ENCODE data around the gene PROCR. TPM values are rescaled to one million over a fixed set of nuclear protein-coding genes. Genes with fewer than 3 reads are reported as not detected.
A peak's percentile ranks its signal among the peaks of the same experiment; 100 is the strongest.
"Not testable (repeated sequence)": the region's sequence is repeated elsewhere in the genome, so short reads cannot be mapped to it uniquely, and the experiment has no call there.

PROCR gene
- total and polyA plus RNA-seq, 7 donors, result 12.4 to 53.5 (median 22.8) TPM

DNA sequence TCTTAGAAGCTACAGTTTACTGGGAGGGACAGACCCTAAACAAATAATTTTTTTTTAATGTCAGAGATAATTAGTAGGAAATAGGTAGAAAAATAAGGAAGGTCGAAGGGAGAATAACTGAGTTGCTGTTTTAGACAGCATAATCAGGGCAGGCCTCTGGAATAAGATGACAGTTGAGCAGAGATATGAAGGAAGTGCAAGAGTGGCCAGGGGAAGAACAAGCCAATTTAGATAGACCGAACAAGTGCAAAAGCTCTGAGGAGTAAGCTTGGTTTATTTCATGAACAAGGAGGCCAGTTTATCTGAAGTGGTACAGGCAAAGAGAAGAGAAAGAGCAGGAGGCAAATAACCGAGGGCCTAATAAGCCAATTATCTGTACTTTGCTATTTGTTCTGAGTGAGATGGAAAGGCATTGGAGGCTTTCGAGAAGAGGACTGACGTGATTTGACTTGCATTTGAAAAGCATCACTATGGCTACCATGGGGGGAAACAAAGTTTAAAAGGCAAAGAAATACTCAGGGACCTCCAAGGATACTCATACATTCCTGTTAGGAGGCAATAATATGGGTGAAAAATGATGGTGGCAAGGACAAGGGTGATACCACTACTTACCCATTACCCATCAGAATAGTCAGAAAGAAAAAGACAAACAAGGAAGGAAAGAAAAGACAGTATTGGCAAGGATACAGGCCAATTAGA is 19.7 kb downstream of the PROCR start:
- 83 to 85% methylated on average over 5 of the region's 5 CpGs for WGBS, 2 donors
- Histone ChIP-seq H3K9me3 (peaks cover 0 to under 1% (median 0%) of the 10 kb centered on the region in 4 donors), H3K27me3 (no peaks in the 10 kb centered on the region), H3K4me3 (no peak overlapping the region), H3K27ac (no peak overlapping the region), H3K36me3 (no peaks in the 10 kb centered on the region), H3K4me1 (peaks cover 0 to 21% (median 10%) of the 10 kb centered on the region in 4 donors)
- intact Hi-C loops (cut with DNase I), result no loop called here
- no peak for DNase-seq
- no peak for TF ChIP-seq POLR2A (IDR thresholded peaks at IDR 0.05)
- TF ChIP-seq EP300 (IDR thresholded peaks at IDR 0.05), result no peak
- TF ChIP-seq, protein P1, sequence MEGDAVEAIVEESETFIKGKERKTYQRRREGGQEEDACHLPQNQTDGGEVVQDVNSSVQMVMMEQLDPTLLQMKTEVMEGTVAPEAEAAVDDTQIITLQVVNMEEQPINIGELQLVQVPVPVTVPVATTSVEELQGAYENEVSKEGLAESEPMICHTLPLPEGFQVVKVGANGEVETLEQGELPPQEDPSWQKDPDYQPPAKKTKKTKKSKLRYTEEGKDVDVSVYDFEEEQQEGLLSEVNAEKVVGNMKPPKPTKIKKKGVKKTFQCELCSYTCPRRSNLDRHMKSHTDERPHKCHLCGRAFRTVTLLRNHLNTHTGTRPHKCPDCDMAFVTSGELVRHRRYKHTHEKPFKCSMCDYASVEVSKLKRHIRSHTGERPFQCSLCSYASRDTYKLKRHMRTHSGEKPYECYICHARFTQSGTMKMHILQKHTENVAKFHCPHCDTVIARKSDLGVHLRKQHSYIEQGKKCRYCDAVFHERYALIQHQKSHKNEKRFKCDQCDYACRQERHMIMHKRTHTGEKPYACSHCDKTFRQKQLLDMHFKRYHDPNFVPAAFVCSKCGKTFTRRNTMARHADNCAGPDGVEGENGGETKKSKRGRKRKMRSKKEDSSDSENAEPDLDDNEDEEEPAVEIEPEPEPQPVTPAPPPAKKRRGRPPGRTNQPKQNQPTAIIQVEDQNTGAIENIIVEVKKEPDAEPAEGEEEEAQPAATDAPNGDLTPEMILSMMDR (IDR thresholded peaks at IDR 0.05), result no peak

DNA sequence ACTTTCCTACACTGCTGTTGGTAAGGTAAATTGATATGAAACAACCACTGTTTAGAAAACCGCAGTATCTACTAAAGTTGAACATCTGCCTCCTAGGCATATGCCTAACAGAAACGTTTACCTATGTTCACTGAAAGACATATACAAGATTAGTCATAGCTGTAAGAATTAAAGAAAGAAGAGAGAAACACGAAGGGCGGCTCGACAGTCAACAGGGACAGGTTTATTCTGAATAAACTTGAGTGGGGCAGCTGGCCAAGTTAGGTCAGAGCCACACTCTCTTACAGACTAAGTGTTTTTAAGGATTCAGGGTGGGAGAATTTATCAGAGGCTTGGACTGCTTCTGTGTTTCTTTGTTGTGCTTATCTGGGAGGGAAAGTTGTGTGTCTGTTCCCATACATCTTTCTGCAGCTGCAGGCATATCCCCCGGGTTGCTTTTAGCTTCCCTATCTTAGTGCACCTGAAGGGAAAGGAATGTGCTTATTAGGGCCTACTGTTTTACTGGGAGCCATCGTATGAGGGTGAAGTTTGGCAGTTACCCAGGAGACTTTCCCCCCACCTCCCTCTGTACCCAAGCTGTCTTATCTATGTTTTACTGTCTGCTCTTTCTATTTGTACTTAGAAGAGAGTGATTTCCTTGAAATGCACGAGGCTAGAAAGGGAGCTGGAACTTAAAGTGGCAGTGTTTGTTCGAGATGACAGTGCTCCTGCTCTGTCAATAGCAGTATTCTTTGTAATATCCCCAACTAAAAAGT is 20.4 kb downstream of the PROCR start:
- WGBS, 2 donors, result 13 to 49% methylated on average over 9 of the region's 9 CpGs
- Histone ChIP-seq H3K9me3 (peaks cover 0 to 3% (median under 1%) of the 10 kb centered on the region in 4 donors), H3K27me3 (no peaks in the 10 kb centered on the region), H3K4me1 (peaks cover 0 to 21% (median 10%) of the 10 kb centered on the region in 4 donors), H3K36me3 (no peaks in the 10 kb centered on the region), H3K4me3 (no peak overlapping the region), H3K27ac (peak overlapping the region in 1 of 4 donors; percentile 19)
- no peak for DNase-seq
- TF ChIP-seq POLR2AphosphoS5 (IDR thresholded peaks at IDR 0.05) (no peak), EP300 (IDR thresholded peaks at IDR 0.05) (no peak), POLR2A (IDR thresholded peaks at IDR 0.05) (no peak)
- TF ChIP-seq, protein P1 (IDR thresholded peaks at IDR 0.05), result no peak
- intact Hi-C loops (cut with DNase I), result no loop called here

DNA sequence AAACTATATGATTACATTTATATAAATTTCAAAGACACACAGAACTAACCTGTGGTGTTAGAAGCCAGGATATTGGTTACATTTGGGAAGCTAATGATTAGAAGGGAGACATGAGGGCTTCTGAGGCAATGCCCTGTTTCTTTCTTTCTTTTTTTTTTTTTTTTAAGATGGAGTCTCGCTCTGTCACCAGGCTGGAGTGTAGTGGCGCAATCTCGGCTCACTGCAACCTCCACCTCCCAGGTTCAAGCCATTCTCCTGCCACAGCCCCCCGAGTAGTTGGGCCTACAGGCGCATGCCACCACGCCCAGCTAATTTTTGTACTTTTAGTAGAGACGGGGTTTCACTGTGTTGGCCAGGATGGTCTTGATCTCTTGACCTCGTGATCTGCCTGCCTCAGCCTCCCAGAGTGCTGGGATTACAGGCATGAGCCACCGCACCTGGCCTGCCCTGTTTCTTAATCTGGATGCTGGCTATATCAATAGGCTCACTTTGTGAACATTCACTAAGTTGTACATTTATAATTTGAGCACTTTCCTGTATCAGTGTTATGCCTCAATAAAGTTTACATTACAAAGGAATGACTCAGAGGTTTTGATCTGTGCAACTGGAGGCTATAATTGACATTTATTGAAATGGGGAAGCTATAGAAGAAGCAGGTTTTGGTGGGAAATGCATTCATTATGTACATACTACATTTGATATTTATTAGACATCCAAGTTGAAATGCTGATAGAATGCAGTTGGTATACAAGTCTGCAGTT is 21.3 kb downstream of the PROCR start:
- H3K36me3 ChIP-seq; H3K27ac ChIP-seq; DNase-seq; H3K27me3 ChIP-seq; H3K4me3 ChIP-seq; H3K9me3 ChIP-seq; intact Hi-C loops (cut with DNase I): not testable (repeated sequence)
- H3K4me1 ChIP-seq, result peaks cover 0 to 13% (median 4%) of the 10 kb centered on the region in 4 donors
- 73 to 86% methylated on average over 9 of the region's 9 CpGs for WGBS, 2 donors

DNA sequence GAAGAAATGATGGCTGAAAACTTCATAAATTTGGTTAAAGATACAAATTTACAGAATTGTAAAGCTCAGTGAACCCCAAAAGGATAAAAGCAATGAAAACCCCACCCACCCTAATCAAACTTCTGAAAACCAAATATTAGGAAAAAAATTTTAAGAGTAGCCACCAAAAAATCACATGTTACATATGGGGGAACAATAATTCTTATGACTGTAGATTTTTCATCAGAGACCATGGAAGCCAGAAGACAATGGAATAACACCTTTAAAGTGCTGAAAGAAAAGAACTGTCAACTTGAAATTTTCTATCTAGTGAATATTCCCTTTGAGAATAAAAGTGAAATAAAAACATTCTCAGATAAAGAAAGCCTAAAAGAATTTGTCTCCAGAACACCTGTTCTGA is 24.4 kb downstream of the PROCR start:
- DNase-seq, result no peak
- Histone ChIP-seq H3K36me3 (no peaks in the 10 kb centered on the region), H3K27ac (no peak overlapping the region), H3K27me3 (no peaks in the 10 kb centered on the region), H3K4me3 (no peak overlapping the region), H3K9me3 (peaks cover 0 to 8% (median under 1%) of the 10 kb centered on the region in 4 donors), H3K4me1 (peaks cover 0 to 10% (median 3%) of the 10 kb centered on the region in 4 donors)
- no peak for TF ChIP-seq POLR2A (IDR thresholded peaks at IDR 0.05)
- TF ChIP-seq, protein P1 (IDR thresholded peaks at IDR 0.05), result no peak
- TF ChIP-seq POLR2AphosphoS5 (IDR thresholded peaks at IDR 0.05), result no peak
- no peak for TF ChIP-seq EP300 (IDR thresholded peaks at IDR 0.05)
- intact Hi-C loops (cut with DNase I), result no loop called here

DNA sequence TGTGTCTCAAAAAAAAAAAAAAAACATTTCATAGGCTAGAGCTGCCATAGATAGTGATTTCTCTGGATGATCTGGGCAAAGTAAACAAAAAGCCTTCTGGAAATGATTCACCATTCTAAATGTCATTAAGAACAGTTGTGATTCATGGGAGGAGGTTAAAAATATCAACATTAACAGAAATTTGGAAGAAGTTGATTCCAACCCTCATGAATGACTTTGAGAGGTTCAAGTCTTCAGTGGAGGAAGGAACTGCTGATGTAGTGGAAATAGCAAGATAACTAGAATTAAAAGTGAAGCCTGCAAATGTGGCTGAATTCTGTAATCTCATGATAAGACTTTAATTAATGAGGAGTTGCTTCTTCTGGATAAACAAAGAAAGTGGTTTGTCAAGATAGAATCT is 27.9 kb downstream of the PROCR start:
- H3K27ac ChIP-seq, result no peak overlapping the region
- no peak for DNase-seq
- peaks cover 0 to 8% (median under 1%) of the 10 kb centered on the region in 4 donors for H3K9me3 ChIP-seq
- no peaks in the 10 kb centered on the region for H3K36me3 ChIP-seq
- TF ChIP-seq POLR2AphosphoS5 (IDR thresholded peaks at IDR 0.05) (no peak), POLR2A (IDR thresholded peaks at IDR 0.05) (no peak), EP300 (IDR thresholded peaks at IDR 0.05) (no peak)
- TF ChIP-seq, protein P1 (IDR thresholded peaks at IDR 0.05), result no peak
- H3K4me3 ChIP-seq, result no peak overlapping the region
- no peaks in the 10 kb centered on the region for H3K4me1 ChIP-seq
- no peaks in the 10 kb centered on the region for H3K27me3 ChIP-seq
- intact Hi-C loops (cut with DNase I), result no loop called here

Measured in sigmoid colon (tissue), 7 donors.